ENCODE data around the gene AAK1. TPM values are rescaled to one million over a fixed set of nuclear protein-coding genes. Genes with fewer than 3 reads are reported as not detected.

Gene AAK1
- polyA plus RNA-seq, 1 donor from 2014 or later = 6.0 TPM

- peaks cover 0 to 2% (median 0%) of the 10 kb centered on the region in 3 donors for H3K4me1 Mint-ChIP-seq
- H3K27me3 Mint-ChIP-seq = no peaks in the 10 kb centered on the region
- no peak overlapping the region for H3K27ac Mint-ChIP-seq
- H3K36me3 Mint-ChIP-seq = peaks cover 4% of the 10 kb centered on the region
- no peaks in the 10 kb centered on the region for H3K9me3 Mint-ChIP-seq
- H3K4me3 Mint-ChIP-seq = no peak overlapping the region
Measured at GRCh38 chr2:69547984-69548715, 95.4 kb downstream of the AAK1 start.

GRCh38 chr2:69546646-69547045 lies 96.9 kb downstream of the AAK1 start:
- no peaks in the 10 kb centered on the region for H3K27me3 Mint-ChIP-seq
- peaks cover 4% of the 10 kb centered on the region for H3K36me3 Mint-ChIP-seq
- H3K27ac Mint-ChIP-seq = no peak overlapping the region
- no peak overlapping the region for H3K4me3 Mint-ChIP-seq
- H3K4me1 Mint-ChIP-seq = peaks cover 0 to 2% (median 0%) of the 10 kb centered on the region in 3 donors
- no peaks in the 10 kb centered on the region for H3K9me3 Mint-ChIP-seq

GRCh38 chr2:69545477-69545932 lies 98.0 kb downstream of the AAK1 start:
- Mint-ChIP-seq H3K27ac (peak overlapping the region in 1 of 3 donors; percentile 4), H3K27me3 (no peaks in the 10 kb centered on the region), H3K36me3 (peaks cover 4% of the 10 kb centered on the region)

GRCh38 chr2:69544951-69545350 lies 98.6 kb downstream of the AAK1 start:
- H3K36me3 Mint-ChIP-seq = peaks cover 4% of the 10 kb centered on the region

More at GRCh38 chr2:69545477-69545932, 98.0 kb downstream of the AAK1 start:
- Mint-ChIP-seq H3K4me3 (no peak overlapping the region), H3K9me3 (no peaks in the 10 kb centered on the region), H3K4me1 (peaks cover 0 to 2% (median 0%) of the 10 kb centered on the region in 3 donors)

GRCh38 chr2:69539549-69539908 lies 104.0 kb downstream of the AAK1 start:
- no peak overlapping the region for H3K4me3 Mint-ChIP-seq
- H3K27ac Mint-ChIP-seq = no peak overlapping the region
- H3K4me1 Mint-ChIP-seq = peaks cover 6 to 14% (median 8%) of the 10 kb centered on the region in 3 donors
- H3K9me3 Mint-ChIP-seq = peaks cover 0 to 3% (median 0%) of the 10 kb centered on the region in 3 donors
- H3K36me3 Mint-ChIP-seq = peaks cover 1% of the 10 kb centered on the region
- H3K27me3 Mint-ChIP-seq = peaks cover 2% of the 10 kb centered on the region

More at GRCh38 chr2:69544951-69545350, 98.6 kb downstream of the AAK1 start:
- Mint-ChIP-seq H3K9me3 (no peaks in the 10 kb centered on the region), H3K27ac (no peak overlapping the region), H3K4me1 (peaks cover 0 to 2% (median 0%) of the 10 kb centered on the region in 3 donors), H3K27me3 (no peaks in the 10 kb centered on the region), H3K4me3 (no peak overlapping the region)

GRCh38 chr2:69538872-69539548 lies 104.5 kb downstream of the AAK1 start:
- Mint-ChIP-seq H3K36me3 (peaks cover 1% of the 10 kb centered on the region), H3K27me3 (peaks cover 2% of the 10 kb centered on the region), H3K4me1 (peaks cover 6 to 14% (median 8%) of the 10 kb centered on the region in 3 donors), H3K27ac (no peak overlapping the region), H3K9me3 (peaks cover 0 to 3% (median 3%) of the 10 kb centered on the region in 3 donors), H3K4me3 (no peak overlapping the region)

- peaks cover 0 to 11% (median 3%) of the 10 kb centered on the region in 3 donors for H3K9me3 Mint-ChIP-seq
- peaks cover 2% of the 10 kb centered on the region for H3K27me3 Mint-ChIP-seq
- H3K36me3 Mint-ChIP-seq = peaks cover 1% of the 10 kb centered on the region
- peaks cover 6 to 14% (median 8%) of the 10 kb centered on the region in 3 donors for H3K4me1 Mint-ChIP-seq
- H3K4me3 Mint-ChIP-seq = no peak overlapping the region
- H3K27ac Mint-ChIP-seq = no peak overlapping the region
Measured at GRCh38 chr2:69538249-69538648, 105.3 kb downstream of the AAK1 start.

GRCh38 chr2:69535817-69536241 lies 107.7 kb downstream of the AAK1 start:
- H3K27ac Mint-ChIP-seq = no peak overlapping the region
- H3K9me3 Mint-ChIP-seq = peaks cover 3 to 16% (median 6%) of the 10 kb centered on the region in 3 donors
- H3K4me1 Mint-ChIP-seq = peaks cover 6 to 14% (median 8%) of the 10 kb centered on the region in 3 donors
- no peak overlapping the region for H3K4me3 Mint-ChIP-seq
- peaks cover 1% of the 10 kb centered on the region for H3K36me3 Mint-ChIP-seq
- peaks cover 2% of the 10 kb centered on the region for H3K27me3 Mint-ChIP-seq

GRCh38 chr2:69531186-69531585 lies 112.4 kb downstream of the AAK1 start:
- H3K36me3 Mint-ChIP-seq = no peaks in the 10 kb centered on the region

GRCh38 chr2:69529480-69529879 lies 114.1 kb downstream of the AAK1 start:
- H3K9me3 Mint-ChIP-seq = peaks cover 3 to 16% (median 3%) of the 10 kb centered on the region in 3 donors
- H3K4me1 Mint-ChIP-seq = peaks cover 0 to 3% (median 0%) of the 10 kb centered on the region in 3 donors
- H3K4me3 Mint-ChIP-seq = no peak overlapping the region
- no peaks in the 10 kb centered on the region for H3K27me3 Mint-ChIP-seq
- no peaks in the 10 kb centered on the region for H3K36me3 Mint-ChIP-seq
- no peak overlapping the region for H3K27ac Mint-ChIP-seq

More at GRCh38 chr2:69531186-69531585, 112.4 kb downstream of the AAK1 start:
- Mint-ChIP-seq H3K4me3 (no peak overlapping the region), H3K4me1 (peaks cover 8% of the 10 kb centered on the region in 3 donors), H3K9me3 (peaks cover 3 to 16% (median 6%) of the 10 kb centered on the region in 3 donors), H3K27me3 (no peaks in the 10 kb centered on the region), H3K27ac (no peak overlapping the region)

GRCh38 chr2:69525261-69525660 lies 118.3 kb downstream of the AAK1 start:
- peaks cover 0 to 3% (median 0%) of the 10 kb centered on the region in 3 donors for H3K4me1 Mint-ChIP-seq
- no peaks in the 10 kb centered on the region for H3K9me3 Mint-ChIP-seq
- H3K27me3 Mint-ChIP-seq = no peaks in the 10 kb centered on the region
- no peak overlapping the region for H3K27ac Mint-ChIP-seq
- H3K36me3 Mint-ChIP-seq = no peaks in the 10 kb centered on the region
- no peak overlapping the region for H3K4me3 Mint-ChIP-seq

- H3K36me3 Mint-ChIP-seq = no peaks in the 10 kb centered on the region
- peaks cover 0 to 3% (median 0%) of the 10 kb centered on the region in 3 donors for H3K4me1 Mint-ChIP-seq
- H3K9me3 Mint-ChIP-seq = no peaks in the 10 kb centered on the region
- no peaks in the 10 kb centered on the region for H3K27me3 Mint-ChIP-seq
- no peak overlapping the region for H3K27ac Mint-ChIP-seq
- no peak overlapping the region for H3K4me3 Mint-ChIP-seq
Measured at GRCh38 chr2:69524799-69525198, 118.7 kb downstream of the AAK1 start.

GRCh38 chr2:69521747-69522146 lies 121.8 kb downstream of the AAK1 start:
- H3K9me3 Mint-ChIP-seq = no peaks in the 10 kb centered on the region
- H3K4me3 Mint-ChIP-seq = no peak overlapping the region
- no peak overlapping the region for H3K27ac Mint-ChIP-seq
- peaks cover 2% of the 10 kb centered on the region for H3K36me3 Mint-ChIP-seq
- no peaks in the 10 kb centered on the region for H3K4me1 Mint-ChIP-seq
- H3K27me3 Mint-ChIP-seq = no peaks in the 10 kb centered on the region

- no peaks in the 10 kb centered on the region for H3K4me1 Mint-ChIP-seq
Measured at GRCh38 chr2:69518841-69519240, 124.7 kb downstream of the AAK1 start.

GRCh38 chr2:69517410-69517809 lies 126.1 kb downstream of the AAK1 start:
- Mint-ChIP-seq H3K9me3 (no peaks in the 10 kb centered on the region), H3K36me3 (peaks cover 2% of the 10 kb centered on the region), H3K27me3 (no peaks in the 10 kb centered on the region), H3K4me3 (no peak overlapping the region), H3K4me1 (no peaks in the 10 kb centered on the region), H3K27ac (no peak overlapping the region)

More at GRCh38 chr2:69518841-69519240, 124.7 kb downstream of the AAK1 start:
- Mint-ChIP-seq H3K9me3 (no peaks in the 10 kb centered on the region), H3K4me3 (peak overlapping the region in 1 of 4 donors; percentile 13), H3K27ac (no peak overlapping the region), H3K27me3 (no peaks in the 10 kb centered on the region), H3K36me3 (peaks cover 2% of the 10 kb centered on the region)

Measured in IgD-negative memory B cell (primary cell).